Natural killer cell treated with Interleukin-12 subunit alpha and Interleukin-12 subunit beta and Interleukin-15 and Interleukin-18, amount 100 ng/mL, for 72 hours (primary cell): Measurements from ENCODE around the gene COPE. TPM values are rescaled to one million over a fixed set of nuclear protein-coding genes. Genes with fewer than 3 reads are reported as not detected.

Experiments
- ATAC-seq, 2 donors: fragments of 150-1000 bp; cut with Tn5 transposase in 1 of 2; sonication (Bioruptor Pico), chemical (Tn5 transposase) in 1 of 2; 2 replicates each; pipeline ENCODE4 v1.10.0; 2021
- DNase-seq: peaks from one replicate; pipeline ENCODE4 v3.0.0; 2022; ENCODE audit warnings: low spot score
- H3K27ac Mint-ChIP-seq, 2 donors: 1 replicate in 1 of 2; 2 replicates in 1 of 2; pipeline ENCODE4 v1.8.0; 2022; ENCODE audit warnings: mixed read lengths in 2 of 2, mild to moderate bottlenecking in 1 of 2, moderate library complexity in 1 of 2
- H3K27me3 Mint-ChIP-seq, 2 donors: 1 replicate in 1 of 2; 2 replicates in 1 of 2; pipeline ENCODE4 v1.8.0; 2022; ENCODE audit warnings: mixed read lengths in 2 of 2
- H3K36me3 Mint-ChIP-seq: one replicate; pipeline ENCODE4 v1.8.0; 2022; ENCODE audit warnings: mixed read lengths
- H3K4me1 Mint-ChIP-seq, 2 donors: 1 replicate in 1 of 2; 2 replicates in 1 of 2; pipeline ENCODE4 v1.8.0; 2022; ENCODE audit warnings: low read depth in 2 of 2, mixed read lengths in 2 of 2, mild to moderate bottlenecking in 1 of 2
- H3K4me3 Mint-ChIP-seq: one replicate; pipeline ENCODE4 v1.8.0; 2022; ENCODE audit warnings: mixed read lengths
- H3K9me3 Mint-ChIP-seq: 2 replicates; pipeline ENCODE4 v1.8.0; 2022; ENCODE audit warnings: mixed read lengths
- total RNA-seq, 2 donors: library from RNA; stranded (reverse); gene quantifications; one replicate each; pipeline ENCODE4 v1.2.3, GENCODE V29; 2022

COPE gene
- total RNA-seq, 2 donors from 2014 or later = 204 to 275 TPM

- H3K9me3 Mint-ChIP-seq = no peaks in the 10 kb centered on the region
- no peak overlapping the region for H3K4me3 Mint-ChIP-seq
- no peaks in the 10 kb centered on the region for H3K36me3 Mint-ChIP-seq
- DNase-seq = no peak
- ATAC-seq = no peak
- H3K4me1 Mint-ChIP-seq = peaks cover 5 to 8% of the 10 kb centered on the region in 2 donors
- H3K27me3 Mint-ChIP-seq = peaks cover 0 to 7% of the 10 kb centered on the region in 2 donors
- H3K27ac Mint-ChIP-seq = no peak overlapping the region
Observed at GRCh38 chr19:18867199-18867598, 52.0 kb downstream of the COPE start.

GRCh38 chr19:18866800-18867123, 52.4 kb downstream of the COPE start:
- Mint-ChIP-seq H3K27ac (no peak overlapping the region), H3K4me3 (no peak overlapping the region), H3K36me3 (no peaks in the 10 kb centered on the region), H3K4me1 (peaks cover 5 to 7% of the 10 kb centered on the region in 2 donors), H3K9me3 (no peaks in the 10 kb centered on the region), H3K27me3 (peaks cover 0 to 6% of the 10 kb centered on the region in 2 donors)
- ATAC-seq = no peak
- no peak for DNase-seq

- ATAC-seq = peak; percentile 76 to 86
- no peak overlapping the region for H3K27ac Mint-ChIP-seq
- H3K36me3 Mint-ChIP-seq = no peaks in the 10 kb centered on the region
- DNase-seq = no peak
- H3K9me3 Mint-ChIP-seq = no peaks in the 10 kb centered on the region
- peaks cover 5 to 9% of the 10 kb centered on the region in 2 donors for H3K4me1 Mint-ChIP-seq
- H3K27me3 Mint-ChIP-seq = peaks cover 0 to 3% of the 10 kb centered on the region in 2 donors
- no peak overlapping the region for H3K4me3 Mint-ChIP-seq
Observed at GRCh38 chr19:18865973-18866799, 53.0 kb downstream of the COPE start.

- no peak overlapping the region for H3K4me3 Mint-ChIP-seq
- no peak for ATAC-seq
- H3K36me3 Mint-ChIP-seq = no peaks in the 10 kb centered on the region
- peaks cover 0 to 8% of the 10 kb centered on the region in 2 donors for H3K4me1 Mint-ChIP-seq
- no peaks in the 10 kb centered on the region for H3K27me3 Mint-ChIP-seq
- no peaks in the 10 kb centered on the region for H3K9me3 Mint-ChIP-seq
- no peak for DNase-seq
- no peak overlapping the region for H3K27ac Mint-ChIP-seq
Observed at GRCh38 chr19:18865106-18865972, 53.8 kb downstream of the COPE start.

- peaks cover 0 to 8% of the 10 kb centered on the region in 2 donors for H3K4me1 Mint-ChIP-seq
- no peak for DNase-seq
- no peaks in the 10 kb centered on the region for H3K9me3 Mint-ChIP-seq
- H3K4me3 Mint-ChIP-seq = no peak overlapping the region
- no peaks in the 10 kb centered on the region for H3K36me3 Mint-ChIP-seq
- no peak for ATAC-seq
- H3K27ac Mint-ChIP-seq = no peak overlapping the region
- no peaks in the 10 kb centered on the region for H3K27me3 Mint-ChIP-seq
Observed at GRCh38 chr19:18863843-18864362, 55.3 kb downstream of the COPE start.

- DNase-seq = no peak
- H3K36me3 Mint-ChIP-seq = no peaks in the 10 kb centered on the region
- peaks cover 0 to 8% of the 10 kb centered on the region in 2 donors for H3K4me1 Mint-ChIP-seq
- H3K27ac Mint-ChIP-seq = no peak overlapping the region
- no peaks in the 10 kb centered on the region for H3K9me3 Mint-ChIP-seq
- H3K4me3 Mint-ChIP-seq = no peak overlapping the region
- ATAC-seq = no peak
- no peaks in the 10 kb centered on the region for H3K27me3 Mint-ChIP-seq
Observed at GRCh38 chr19:18862976-18863842, 56.0 kb downstream of the COPE start.

- Mint-ChIP-seq H3K36me3 (no peaks in the 10 kb centered on the region), H3K4me1 (peaks cover 0 to 8% of the 10 kb centered on the region in 2 donors), H3K27ac (no peak overlapping the region), H3K4me3 (no peak overlapping the region), H3K9me3 (no peaks in the 10 kb centered on the region), H3K27me3 (no peaks in the 10 kb centered on the region)
- DNase-seq (no peak), ATAC-seq (no peak)
Observed at GRCh38 chr19:18861917-18862316, 57.3 kb downstream of the COPE start.

- H3K4me3 Mint-ChIP-seq = no peak overlapping the region
- H3K9me3 Mint-ChIP-seq = no peaks in the 10 kb centered on the region
- peaks cover 0 to 8% of the 10 kb centered on the region in 2 donors for H3K4me1 Mint-ChIP-seq
- DNase-seq (no peak), ATAC-seq (peak; percentile 67 to 72)
- H3K36me3 Mint-ChIP-seq = no peaks in the 10 kb centered on the region
- H3K27me3 Mint-ChIP-seq = no peaks in the 10 kb centered on the region
- H3K27ac Mint-ChIP-seq = peak overlapping the region; percentile 50 to 62
Observed at GRCh38 chr19:18861235-18861634, 58.0 kb downstream of the COPE start.

GRCh38 chr19:18860725-18861124, 58.5 kb downstream of the COPE start:
- Mint-ChIP-seq H3K4me1 (peaks cover 0 to 8% of the 10 kb centered on the region in 2 donors), H3K4me3 (no peak overlapping the region), H3K27me3 (no peaks in the 10 kb centered on the region), H3K27ac (no peak overlapping the region), H3K36me3 (no peaks in the 10 kb centered on the region), H3K9me3 (no peaks in the 10 kb centered on the region)
- no peak for DNase-seq
- peak in 1 of 2 donors; percentile 7 for ATAC-seq

GRCh38 chr19:18860302-18860700, 58.9 kb downstream of the COPE start:
- no peak for ATAC-seq
- H3K4me3 Mint-ChIP-seq = no peak overlapping the region
- no peak for DNase-seq
- H3K27me3 Mint-ChIP-seq = no peaks in the 10 kb centered on the region
- H3K36me3 Mint-ChIP-seq = no peaks in the 10 kb centered on the region
- peaks cover 0 to 8% of the 10 kb centered on the region in 2 donors for H3K4me1 Mint-ChIP-seq
- no peaks in the 10 kb centered on the region for H3K9me3 Mint-ChIP-seq
- no peak overlapping the region for H3K27ac Mint-ChIP-seq

- H3K4me3 Mint-ChIP-seq = no peak overlapping the region
- H3K9me3 Mint-ChIP-seq = no peaks in the 10 kb centered on the region
- H3K27ac Mint-ChIP-seq = no peak overlapping the region
- H3K36me3 Mint-ChIP-seq = no peaks in the 10 kb centered on the region
- peaks cover 0 to 8% of the 10 kb centered on the region in 2 donors for H3K4me1 Mint-ChIP-seq
- DNase-seq (no peak), ATAC-seq (no peak)
- H3K27me3 Mint-ChIP-seq = no peaks in the 10 kb centered on the region
Observed at GRCh38 chr19:18859676-18860301, 59.4 kb downstream of the COPE start.

- H3K4me1 Mint-ChIP-seq = peaks cover 0 to 8% of the 10 kb centered on the region in 2 donors
- H3K4me3 Mint-ChIP-seq = no peak overlapping the region
- no peak for ATAC-seq
- H3K36me3 Mint-ChIP-seq = no peaks in the 10 kb centered on the region
- no peak overlapping the region for H3K27ac Mint-ChIP-seq
- no peak for DNase-seq
- H3K9me3 Mint-ChIP-seq = no peaks in the 10 kb centered on the region
- H3K27me3 Mint-ChIP-seq = no peaks in the 10 kb centered on the region
Observed at GRCh38 chr19:18858906-18859646, 60.1 kb downstream of the COPE start.
